Neural crest cell (in vitro differentiated cells): ENCODE measurements around the gene DNAH2. TPM values are rescaled to one million over a fixed set of nuclear protein-coding genes. Genes with fewer than 3 reads are reported as not detected.

Experiments used
- DNase-seq: peaks from one replicate; pipeline ENCODE4 v3.0.0; 2021; ENCODE audit warnings: low read depth, mixed read lengths, low spot score
- H3K27ac Mint-ChIP-seq: one replicate; pipeline ENCODE4 v1.8.0; 2021; ENCODE audit warnings: mild to moderate bottlenecking, mixed read lengths; ENCODE audit not compliant: unreplicated experiment
- H3K27me3 Mint-ChIP-seq: 2 replicates; pipeline ENCODE4 v1.8.0; 2021; ENCODE audit warnings: low read depth, mild to moderate bottlenecking, mixed read lengths
- H3K36me3 Mint-ChIP-seq: 2 replicates; pipeline ENCODE4 v1.8.0; 2021; ENCODE audit warnings: low read depth, mild to moderate bottlenecking, mixed read lengths
- H3K4me1 Mint-ChIP-seq: 2 replicates; pipeline ENCODE4 v1.8.0; 2021; ENCODE audit warnings: mixed read lengths
- H3K4me3 Mint-ChIP-seq: one replicate; pipeline ENCODE4 v1.8.0; 2021; ENCODE audit warnings: mild to moderate bottlenecking, mixed read lengths
- H3K9me3 Mint-ChIP-seq: 2 replicates; pipeline ENCODE4 v1.8.0; 2021; ENCODE audit warnings: mixed read lengths
- CTCF ChIP-seq: fragments of 200-600 bp; sonication (generic); conservative IDR thresholded peaks from 2 replicates; pipeline ENCODE4 v1.5.0; 2021; ENCODE audit warnings: antibody characterized with exemption, mild to moderate bottlenecking
- total RNA-seq: library from RNA; stranded (reverse); gene quantifications from 2 replicates; pipeline ENCODE4 v1.2.1, GENCODE V29; 2021

DNAH2 gene
- total RNA-seq, 1 donor from 2014 or later: 0.16 TPM

- Mint-ChIP-seq H3K27ac (no peak overlapping the region), H3K9me3 (no peaks in the 10 kb centered on the region), H3K4me1 (no peaks in the 10 kb centered on the region), H3K27me3 (no peaks in the 10 kb centered on the region), H3K36me3 (peaks cover 12% of the 10 kb centered on the region), H3K4me3 (no peak overlapping the region)
- no peak for TF ChIP-seq CTCF
- no peak for DNase-seq
Observed at GRCh38 chr17:7878234-7878633, 160.7 kb downstream of the DNAH2 start.

- DNase-seq: no peak
- peaks cover 9% of the 10 kb centered on the region for H3K36me3 Mint-ChIP-seq
- no peaks in the 10 kb centered on the region for H3K27me3 Mint-ChIP-seq
- H3K9me3 Mint-ChIP-seq: no peaks in the 10 kb centered on the region
- no peak overlapping the region for H3K27ac Mint-ChIP-seq
- H3K4me3 Mint-ChIP-seq: no peak overlapping the region
- no peak for TF ChIP-seq CTCF
- H3K4me1 Mint-ChIP-seq: no peaks in the 10 kb centered on the region
Observed at GRCh38 chr17:7880076-7880868, 162.7 kb downstream of the DNAH2 start.

- Mint-ChIP-seq H3K27ac (no peak overlapping the region), H3K4me1 (no peaks in the 10 kb centered on the region), H3K4me3 (no peak overlapping the region), H3K27me3 (no peaks in the 10 kb centered on the region), H3K9me3 (no peaks in the 10 kb centered on the region), H3K36me3 (peaks cover under 1% of the 10 kb centered on the region)
- no peak for DNase-seq
- TF ChIP-seq CTCF: no peak
Observed at GRCh38 chr17:7881276-7882054, 163.9 kb downstream of the DNAH2 start.

GRCh38 chr17:7882068-7882467 is 164.5 kb downstream of the DNAH2 start:
- Mint-ChIP-seq H3K27me3 (no peaks in the 10 kb centered on the region), H3K9me3 (no peaks in the 10 kb centered on the region), H3K4me1 (no peaks in the 10 kb centered on the region), H3K4me3 (no peak overlapping the region), H3K27ac (no peak overlapping the region), H3K36me3 (no peaks in the 10 kb centered on the region)
- DNase-seq: no peak
- no peak for TF ChIP-seq CTCF

- Mint-ChIP-seq H3K4me1 (no peaks in the 10 kb centered on the region), H3K9me3 (no peaks in the 10 kb centered on the region), H3K36me3 (no peaks in the 10 kb centered on the region), H3K4me3 (no peak overlapping the region), H3K27me3 (no peaks in the 10 kb centered on the region), H3K27ac (no peak overlapping the region)
- no peak for DNase-seq
- no peak for TF ChIP-seq CTCF
Observed at GRCh38 chr17:7882629-7883028, 165.1 kb downstream of the DNAH2 start.

Other genes starting within 250 kb of the DNAH2 start
- 13.6 and 14.3 TPM in 2 replicates for gene ZBTB4, start 238.1 kb upstream of the DNAH2 start, total RNA-seq
- not detected in 2 replicates for gene SLC35G6, start 236.3 kb upstream of the DNAH2 start, total RNA-seq
- gene POLR2A, start 233.4 kb upstream of the DNAH2 start, total RNA-seq: 181 and 183 TPM in 2 replicates
- gene TNFSF12, start 168.7 kb upstream of the DNAH2 start, total RNA-seq: 4.1 and 5.4 TPM in 2 replicates
- gene TNFSF13, start 159.0 kb upstream of the DNAH2 start, total RNA-seq: 0.45 and 0.86 TPM in 2 replicates
- 83.7 and 85.7 TPM in 2 replicates for gene SENP3, start 155.8 kb upstream of the DNAH2 start, total RNA-seq
- gene CD68, start 138.1 kb upstream of the DNAH2 start, total RNA-seq: 0.49 and 1.6 TPM in 2 replicates
- 74.4 and 83.7 TPM in 2 replicates for gene MPDU1, start 133.9 kb upstream of the DNAH2 start, total RNA-seq
- 0.65 and 0.84 TPM in 2 replicates for gene SOX15, start 127.7 kb upstream of the DNAH2 start, total RNA-seq
- gene FXR2, start 102.8 kb upstream of the DNAH2 start, total RNA-seq: 51.9 and 53.8 TPM in 2 replicates
- 76.3 and 89.1 TPM in 2 replicates for gene SAT2, start 89.9 kb upstream of the DNAH2 start, total RNA-seq
- 2.3 and 2.5 TPM in 2 replicates for gene SHBG, start 87.6 kb upstream of the DNAH2 start, total RNA-seq
- gene ATP1B2, start 66.8 kb upstream of the DNAH2 start, total RNA-seq: 12.1 and 14.3 TPM in 2 replicates
- 135 and 150 TPM in 2 replicates for gene TP53, start 30.3 kb upstream of the DNAH2 start, total RNA-seq
- 35.7 and 41.1 TPM in 2 replicates for gene WRAP53, start 29.3 kb upstream of the DNAH2 start, total RNA-seq
- gene EFNB3, start 12.5 kb upstream of the DNAH2 start, total RNA-seq: 25.3 and 25.5 TPM in 2 replicates
- 64.8 and 70.2 TPM in 2 replicates for gene KDM6B, start 116.5 kb downstream of the DNAH2 start, total RNA-seq
- 6.7 and 8.4 TPM in 2 replicates for gene TMEM88, start 137.3 kb downstream of the DNAH2 start, total RNA-seq
- gene NAA38, start 139.8 kb downstream of the DNAH2 start, total RNA-seq: 83.4 and 87.2 TPM in 2 replicates
- gene CYB5D1, start 140.3 kb downstream of the DNAH2 start, total RNA-seq: 12.7 and 13.3 TPM in 2 replicates
- 53.3 and 59.7 TPM in 2 replicates for gene CHD3, start 171.0 kb downstream of the DNAH2 start, total RNA-seq
- 3.6 and 4.0 TPM in 2 replicates for gene RNF227, start 198.5 kb downstream of the DNAH2 start, total RNA-seq
- 19.9 and 20.4 TPM in 2 replicates for gene KCNAB3, start 212.1 kb downstream of the DNAH2 start, total RNA-seq
- 129 and 145 TPM in 2 replicates for gene TRAPPC1, start 214.2 kb downstream of the DNAH2 start, total RNA-seq
- 55.5 and 58.3 TPM in 2 replicates for gene CNTROB, start 214.5 kb downstream of the DNAH2 start, total RNA-seq